Measurements from ENCODE around the gene ODC1. TPM values are rescaled to one million over a fixed set of nuclear protein-coding genes. Genes with fewer than 3 reads are reported as not detected.

Gene ODC1
- total and polyA plus RNA-seq, 2 of the 4 experiments (the other 2 are of a cell fraction): 117 to 204 TPM

DNA sequence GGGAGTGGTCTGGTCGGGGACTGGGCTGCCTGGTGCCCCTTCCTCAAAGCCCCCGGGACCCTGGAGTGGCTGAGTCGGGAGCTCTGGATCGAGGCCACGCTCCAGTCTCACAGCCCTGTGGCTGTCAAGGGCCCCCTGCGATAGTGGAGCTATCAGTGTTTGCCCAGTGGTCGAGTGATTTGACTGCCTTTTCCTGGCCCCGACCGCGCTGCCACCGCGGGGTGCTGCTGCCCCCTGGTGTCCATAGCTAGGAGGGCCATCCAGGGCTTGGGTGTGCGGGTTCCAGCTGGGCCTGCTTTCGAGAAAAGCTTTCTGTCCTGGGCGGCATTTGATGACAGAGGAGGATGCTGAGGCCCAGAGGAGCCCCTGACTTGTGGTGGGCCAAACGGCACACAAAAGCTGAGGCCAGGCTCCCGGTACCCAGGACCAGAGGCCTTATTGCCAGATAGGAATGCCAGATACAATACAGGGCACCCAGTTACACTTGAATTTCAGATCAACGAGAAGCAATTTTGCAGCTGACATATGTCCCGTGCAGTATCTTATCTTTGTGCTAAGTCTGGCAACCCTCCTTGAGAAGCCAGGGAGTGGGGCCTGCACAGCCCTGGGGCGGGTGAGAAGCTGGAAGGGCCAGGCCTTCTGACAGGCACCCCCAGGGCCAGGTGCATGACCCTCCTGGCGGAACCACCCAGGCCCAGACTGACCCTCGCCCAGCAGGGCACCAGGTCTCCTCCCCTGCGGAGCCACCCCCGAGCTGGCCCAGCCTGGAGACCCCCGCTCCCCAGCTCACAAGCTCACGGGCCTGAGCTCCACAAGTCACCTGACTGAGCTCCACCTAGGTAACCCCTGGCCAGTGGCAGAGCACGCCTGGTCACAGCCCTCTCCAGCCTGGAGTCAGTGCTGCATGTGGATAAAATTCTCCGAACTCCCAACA is 13.0 kb downstream of the ODC1 start (continued):
- TF ChIP-seq, protein P1, sequence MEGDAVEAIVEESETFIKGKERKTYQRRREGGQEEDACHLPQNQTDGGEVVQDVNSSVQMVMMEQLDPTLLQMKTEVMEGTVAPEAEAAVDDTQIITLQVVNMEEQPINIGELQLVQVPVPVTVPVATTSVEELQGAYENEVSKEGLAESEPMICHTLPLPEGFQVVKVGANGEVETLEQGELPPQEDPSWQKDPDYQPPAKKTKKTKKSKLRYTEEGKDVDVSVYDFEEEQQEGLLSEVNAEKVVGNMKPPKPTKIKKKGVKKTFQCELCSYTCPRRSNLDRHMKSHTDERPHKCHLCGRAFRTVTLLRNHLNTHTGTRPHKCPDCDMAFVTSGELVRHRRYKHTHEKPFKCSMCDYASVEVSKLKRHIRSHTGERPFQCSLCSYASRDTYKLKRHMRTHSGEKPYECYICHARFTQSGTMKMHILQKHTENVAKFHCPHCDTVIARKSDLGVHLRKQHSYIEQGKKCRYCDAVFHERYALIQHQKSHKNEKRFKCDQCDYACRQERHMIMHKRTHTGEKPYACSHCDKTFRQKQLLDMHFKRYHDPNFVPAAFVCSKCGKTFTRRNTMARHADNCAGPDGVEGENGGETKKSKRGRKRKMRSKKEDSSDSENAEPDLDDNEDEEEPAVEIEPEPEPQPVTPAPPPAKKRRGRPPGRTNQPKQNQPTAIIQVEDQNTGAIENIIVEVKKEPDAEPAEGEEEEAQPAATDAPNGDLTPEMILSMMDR (conservative IDR thresholded peaks at IDR 0.05; ENCODE audit: low read depth, low read length): peak; percentile 98

Measured in IMR-90 (cell line).